Muscle layer of colon (tissue), 2 donors: ENCODE measurements around the gene KLHDC9.

Experiments used
- H3K27ac ChIP-seq: one replicate; pipeline ENCODE4 v1.7.0; 2013; ENCODE audit warnings: low read depth, mild to moderate bottlenecking, low read length, moderate library complexity
- H3K27me3 ChIP-seq, 2 donors: one replicate each; pipeline ENCODE4 v1.7.0; 2013; ENCODE audit warnings: low read length in 2 of 2, mild to moderate bottlenecking in 2 of 2; ENCODE audit not compliant: insufficient read depth in 2 of 2, control insufficient read depth in 1 of 2
- H3K36me3 ChIP-seq: one replicate; pipeline ENCODE4 v1.7.0; 2013; ENCODE audit warnings: mild to moderate bottlenecking, low read length; ENCODE audit not compliant: insufficient read depth
- H3K4me1 ChIP-seq: one replicate; pipeline ENCODE4 v1.7.0; 2013; ENCODE audit warnings: mild to moderate bottlenecking, low read length; ENCODE audit not compliant: insufficient read depth
- H3K4me3 ChIP-seq, 2 donors: one replicate each; pipeline ENCODE4 v1.7.0; 2013; ENCODE audit warnings: low read length in 2 of 2, low read depth in 1 of 2, mild to moderate bottlenecking in 1 of 2, moderate library complexity in 1 of 2
- H3K9ac ChIP-seq: one replicate; pipeline ENCODE4 v1.7.0; 2013; ENCODE audit warnings: low read length
- H3K9me3 ChIP-seq: one replicate; pipeline ENCODE4 v1.7.0; 2013; ENCODE audit warnings: mild to moderate bottlenecking, low read length
- donor health status: abdominal sarcoma.
- donor health status: Adenocarcinoma of cecum.

The KLHDC9 gene

DNA sequence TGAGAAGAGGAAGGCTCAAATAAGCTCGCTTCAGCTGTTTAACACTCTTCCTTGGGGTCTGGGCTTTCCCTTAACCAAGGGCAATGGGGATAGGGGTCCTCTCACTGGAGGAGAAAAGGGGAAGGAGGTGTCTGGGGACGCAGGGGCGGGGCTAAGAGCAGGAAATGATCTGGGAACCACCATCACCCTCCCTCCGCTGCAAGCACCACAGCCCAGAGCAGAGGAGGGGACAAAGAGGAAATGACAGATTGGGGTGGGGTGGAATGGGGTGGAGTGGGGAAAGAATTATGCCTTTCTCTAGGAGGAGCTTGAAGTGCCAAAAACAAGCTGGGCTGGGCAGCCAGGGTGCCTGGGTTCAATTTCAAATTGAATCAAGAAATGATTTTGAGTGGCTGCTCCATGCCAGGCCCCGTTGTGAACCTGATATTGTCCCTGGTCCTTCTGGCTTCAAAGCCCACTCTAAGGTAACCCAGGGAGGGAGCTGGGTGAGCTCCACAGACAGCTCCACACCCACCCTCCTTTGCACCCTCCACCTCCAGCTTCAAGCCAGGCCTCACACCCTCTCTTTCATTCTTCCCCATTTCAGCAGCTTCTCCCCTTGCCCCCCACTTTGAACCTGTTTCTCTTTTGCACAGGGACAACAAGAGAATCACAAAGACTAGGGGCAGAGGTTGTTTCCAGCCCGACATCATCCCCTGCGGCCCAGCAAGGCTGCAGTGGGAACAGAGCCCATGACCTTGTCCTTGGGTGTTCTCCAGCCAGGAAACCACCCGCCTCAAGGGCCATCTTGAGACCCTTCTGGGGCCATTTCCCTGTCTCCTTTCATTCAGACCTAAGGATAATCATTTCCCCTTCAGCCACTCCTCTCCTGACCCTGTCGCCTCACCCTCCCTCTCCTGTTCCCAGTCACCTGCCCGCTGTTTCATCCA, 29.6 kb upstream of the KLHDC9 start:
- peak overlapping the region in 1 of 2 donors; percentile 27 for H3K4me3 ChIP-seq
- H3K9ac ChIP-seq = no peak overlapping the region

GRCh38 chr1:161069241-161069640, 28.9 kb upstream of the KLHDC9 start:
- H3K36me3 ChIP-seq = no peaks in the 10 kb centered on the region
- no peaks in the 10 kb centered on the region for H3K27me3 ChIP-seq
- peak overlapping the region in 1 of 2 donors; percentile 27 for H3K4me3 ChIP-seq
- H3K4me1 ChIP-seq = no peaks in the 10 kb centered on the region
- H3K9ac ChIP-seq = no peak overlapping the region
- H3K9me3 ChIP-seq = no peaks in the 10 kb centered on the region
- H3K27ac ChIP-seq = peak overlapping the region; percentile 63

More for the DNA sequence above, 29.6 kb upstream of the KLHDC9 start:
- Histone ChIP-seq H3K27me3 (no peaks in the 10 kb centered on the region), H3K4me1 (no peaks in the 10 kb centered on the region), H3K27ac (no peak overlapping the region), H3K9me3 (no peaks in the 10 kb centered on the region), H3K36me3 (no peaks in the 10 kb centered on the region)

GRCh38 chr1:161069731-161070270, 28.4 kb upstream of the KLHDC9 start, which contains the start of gene ARHGAP30:
Gene ARHGAP30, minus strand, starts transcription at chr1:161069891. Its CDS starts 267 bp downstream, at chr1:161069624.
- Histone ChIP-seq H3K27me3 (no peaks in the 10 kb centered on the region), H3K36me3 (no peaks in the 10 kb centered on the region), H3K9ac (no peak within 1 kb of the TSS), H3K4me1 (no peaks in the 10 kb centered on the region), H3K27ac (peak within 1 kb of the TSS; percentile 63), H3K9me3 (no peaks in the 10 kb centered on the region), H3K4me3 (peak within 1 kb of the TSS in 1 of 2 donors; percentile 27)

DNA sequence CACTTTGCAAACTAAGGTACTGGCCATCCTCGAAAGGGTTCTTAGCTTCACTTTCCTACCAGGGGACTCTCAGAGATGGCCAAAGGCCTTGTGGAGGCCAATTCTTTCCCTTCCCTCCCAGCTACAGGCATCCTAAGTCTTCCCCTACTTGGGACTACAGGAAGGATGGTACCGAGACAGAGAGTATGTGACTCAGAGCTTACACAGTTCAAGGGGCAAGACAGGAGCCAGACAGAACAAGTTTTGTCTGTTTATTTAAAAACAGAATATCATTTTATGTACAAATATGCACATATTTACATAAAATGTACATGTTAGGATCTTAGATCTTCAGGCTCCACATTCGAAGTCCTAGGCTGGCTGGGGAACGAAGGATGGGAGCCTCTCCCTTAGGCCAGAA, 27.4 kb upstream of the KLHDC9 start:
- no peak overlapping the region for H3K4me3 ChIP-seq
- H3K27me3 ChIP-seq = no peaks in the 10 kb centered on the region
- H3K4me1 ChIP-seq = no peaks in the 10 kb centered on the region
- H3K9me3 ChIP-seq = no peaks in the 10 kb centered on the region
- H3K9ac ChIP-seq = no peak overlapping the region
- H3K27ac ChIP-seq = no peak overlapping the region
- H3K36me3 ChIP-seq = no peaks in the 10 kb centered on the region

DNA sequence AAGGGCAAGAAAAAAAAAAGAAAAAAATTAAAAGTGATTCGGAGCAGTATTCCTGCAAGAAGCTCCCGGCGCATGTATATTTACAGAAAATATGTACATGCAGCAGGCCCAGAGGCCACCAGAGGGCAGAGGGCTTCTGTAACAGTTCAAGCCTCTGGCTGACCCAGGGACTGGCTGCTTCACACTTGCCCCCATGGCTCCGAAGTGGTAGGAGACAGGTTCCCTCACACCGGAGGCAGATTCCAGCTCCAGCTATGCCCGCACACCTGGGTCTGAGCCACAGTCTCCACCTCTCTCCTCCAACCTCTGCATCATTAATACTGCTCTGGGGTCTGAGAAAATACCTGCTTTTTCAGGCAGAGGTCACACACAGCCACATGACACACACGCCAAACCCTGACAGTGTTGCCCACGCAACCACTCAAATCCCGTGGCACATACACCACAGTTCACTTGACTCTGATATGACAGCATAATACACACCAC, 26.2 kb upstream of the KLHDC9 start:
- Histone ChIP-seq H3K4me3 (no peak overlapping the region), H3K27me3 (no peaks in the 10 kb centered on the region), H3K36me3 (no peaks in the 10 kb centered on the region), H3K9me3 (no peaks in the 10 kb centered on the region), H3K4me1 (no peaks in the 10 kb centered on the region), H3K9ac (no peak overlapping the region), H3K27ac (no peak overlapping the region)

DNA sequence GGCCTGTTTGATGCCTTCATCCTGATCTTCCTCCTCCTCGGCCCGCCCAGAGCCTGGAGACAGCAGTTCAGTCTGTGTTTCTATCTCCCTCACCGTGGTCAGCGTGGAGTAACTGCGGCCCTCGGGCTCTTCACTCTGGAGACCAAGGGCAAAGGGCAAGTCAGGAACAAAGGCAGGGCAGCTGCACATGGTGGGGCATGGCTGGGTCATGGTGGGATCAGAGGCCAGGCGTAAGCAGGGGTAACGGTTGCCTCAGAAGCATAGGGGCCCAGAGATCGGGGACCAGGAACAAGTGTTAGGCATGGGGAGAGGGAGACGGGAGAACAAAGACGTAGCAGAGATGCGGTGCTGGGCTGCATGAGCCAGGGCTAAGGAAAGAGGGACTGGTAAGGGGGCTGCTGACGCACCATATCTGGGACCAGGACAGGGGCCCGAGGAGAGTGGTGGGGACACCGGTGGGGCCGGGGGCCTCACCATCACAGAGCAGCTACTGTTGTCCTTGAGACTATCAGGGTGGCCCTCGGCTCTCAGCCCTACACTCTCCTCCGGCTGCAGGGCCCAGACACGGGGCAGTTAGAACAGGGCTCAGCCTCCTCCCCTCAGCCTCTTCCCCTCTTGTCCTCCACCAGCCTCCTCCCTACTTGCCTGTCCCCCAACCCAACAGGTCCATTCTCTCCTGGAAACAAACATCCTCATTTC, 25.3 kb upstream of the KLHDC9 start:
- no peaks in the 10 kb centered on the region for H3K27me3 ChIP-seq
- H3K4me3 ChIP-seq = no peak overlapping the region
- no peaks in the 10 kb centered on the region for H3K36me3 ChIP-seq
- no peaks in the 10 kb centered on the region for H3K9me3 ChIP-seq
- H3K4me1 ChIP-seq = no peaks in the 10 kb centered on the region
- no peak overlapping the region for H3K27ac ChIP-seq
- no peak overlapping the region for H3K9ac ChIP-seq

GRCh38 chr1:161073474-161074121, 24.6 kb upstream of the KLHDC9 start:
- no peaks in the 10 kb centered on the region for H3K9me3 ChIP-seq
- no peaks in the 10 kb centered on the region for H3K27me3 ChIP-seq
- no peaks in the 10 kb centered on the region for H3K4me1 ChIP-seq
- no peak overlapping the region for H3K27ac ChIP-seq
- no peak overlapping the region for H3K9ac ChIP-seq
- no peaks in the 10 kb centered on the region for H3K36me3 ChIP-seq
- H3K4me3 ChIP-seq = no peak overlapping the region

DNA sequence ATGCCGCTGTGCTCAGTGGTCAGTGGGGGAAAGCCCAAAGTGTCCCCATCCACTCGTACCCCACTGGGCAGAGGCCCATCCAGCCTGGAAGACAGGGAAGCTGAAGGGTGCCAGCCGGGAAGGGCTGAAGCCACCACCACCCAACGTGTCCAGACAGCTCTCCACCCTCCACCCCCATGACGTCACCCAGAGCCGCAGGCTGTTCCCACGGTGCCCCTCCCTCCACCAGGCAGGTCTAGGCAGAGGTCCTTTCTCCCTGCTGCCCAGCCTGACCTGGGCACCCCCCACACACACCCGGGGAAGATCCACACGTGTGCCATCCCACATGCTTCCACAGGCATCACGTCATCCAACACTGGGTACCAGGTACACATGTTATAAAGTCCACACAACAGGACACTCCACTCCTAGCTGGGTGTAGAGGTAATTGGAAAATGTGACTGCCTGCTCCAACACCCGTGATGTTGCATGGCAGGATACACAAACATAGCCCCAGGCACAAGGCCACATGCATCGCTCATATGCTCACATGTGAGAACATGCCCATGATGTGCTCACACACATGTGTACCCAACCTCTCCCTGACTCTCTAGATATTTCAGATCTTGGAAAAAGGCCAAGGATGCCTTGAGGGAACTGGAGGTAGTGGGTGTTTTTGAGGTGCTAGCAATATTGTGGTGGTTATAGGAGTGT, 23.3 kb upstream of the KLHDC9 start:
- H3K9ac ChIP-seq = no peak overlapping the region
- no peak overlapping the region for H3K27ac ChIP-seq
- H3K4me3 ChIP-seq = no peak overlapping the region
- peaks cover 0 to 6% of the 10 kb centered on the region in 2 donors for H3K27me3 ChIP-seq
- H3K36me3 ChIP-seq = no peaks in the 10 kb centered on the region
- H3K9me3 ChIP-seq = no peaks in the 10 kb centered on the region
- no peaks in the 10 kb centered on the region for H3K4me1 ChIP-seq

DNA sequence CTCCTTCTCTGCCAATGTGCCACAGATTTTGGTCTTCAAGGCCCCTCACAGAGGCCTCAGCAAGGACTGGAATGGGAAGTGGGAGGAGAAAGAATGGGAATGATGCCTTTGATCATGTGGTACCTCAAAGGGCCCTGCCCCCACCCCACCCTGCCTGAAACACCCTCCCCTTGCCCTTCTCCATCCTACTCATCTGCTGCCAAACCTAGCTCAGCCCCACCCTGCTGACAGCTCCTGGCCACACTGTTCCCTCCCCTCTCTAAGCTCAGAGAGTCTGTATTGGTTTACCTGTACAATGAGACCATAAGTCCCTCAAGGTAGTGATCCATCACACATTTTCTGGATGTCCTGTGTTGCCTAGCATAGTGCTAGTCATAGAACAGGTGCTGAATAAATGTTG, 21.8 kb upstream of the KLHDC9 start:
- H3K27ac ChIP-seq = no peak overlapping the region
- H3K36me3 ChIP-seq = no peaks in the 10 kb centered on the region
- no peaks in the 10 kb centered on the region for H3K4me1 ChIP-seq
- peaks cover 0 to 6% of the 10 kb centered on the region in 2 donors for H3K27me3 ChIP-seq
- H3K9ac ChIP-seq = no peak overlapping the region
- no peak overlapping the region for H3K4me3 ChIP-seq
- no peaks in the 10 kb centered on the region for H3K9me3 ChIP-seq

DNA sequence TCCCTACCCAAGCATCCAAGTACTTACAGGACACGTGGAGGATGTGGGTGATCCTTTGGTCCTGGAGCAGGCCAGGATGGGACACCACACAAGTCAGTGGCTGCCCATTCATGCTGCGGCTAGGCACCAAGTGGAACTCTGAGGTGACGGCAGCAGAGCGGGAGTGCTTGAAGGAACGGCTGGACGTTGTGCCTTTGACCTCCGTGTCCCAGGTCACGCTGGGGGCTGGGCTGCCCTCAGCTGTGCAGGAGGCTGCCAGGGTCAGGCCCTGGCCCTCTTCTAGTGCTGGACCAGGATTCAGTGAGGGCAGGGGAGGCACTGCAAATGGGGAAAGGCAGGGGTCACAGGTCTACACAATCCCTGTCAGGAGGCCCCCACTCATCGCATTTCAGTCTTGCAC, 20.7 kb upstream of the KLHDC9 start:
- H3K27me3 ChIP-seq = peaks cover 0 to 6% of the 10 kb centered on the region in 2 donors
- H3K9ac ChIP-seq = no peak overlapping the region
- no peaks in the 10 kb centered on the region for H3K9me3 ChIP-seq
- no peaks in the 10 kb centered on the region for H3K4me1 ChIP-seq
- H3K27ac ChIP-seq = no peak overlapping the region
- no peaks in the 10 kb centered on the region for H3K36me3 ChIP-seq
- H3K4me3 ChIP-seq = no peak overlapping the region
